Measurements from ENCODE around the gene AHCYL1.

The AHCYL1 gene

GRCh38 chr1:110002695-110003094, 18.1 kb downstream of the AHCYL1 start:
- Mint-ChIP-seq H3K27ac (no peak overlapping the region), H3K4me3 (no peak overlapping the region)

GRCh38 chr1:110003747-110004428, 19.3 kb downstream of the AHCYL1 start:
- H3K27me3 Mint-ChIP-seq = no peaks in the 10 kb centered on the region
- H3K4me3 Mint-ChIP-seq = peak overlapping the region; percentile 33

More at GRCh38 chr1:110002695-110003094, 18.1 kb downstream of the AHCYL1 start:
- H3K36me3 Mint-ChIP-seq = no peaks in the 10 kb centered on the region
- peaks cover 29% of the 10 kb centered on the region for H3K4me1 Mint-ChIP-seq (ENCODE audit: low read depth)
- no peaks in the 10 kb centered on the region for H3K27me3 Mint-ChIP-seq
- H3K9me3 Mint-ChIP-seq (ENCODE audit: low read depth) = no peaks in the 10 kb centered on the region

GRCh38 chr1:110004583-110004982, 20.0 kb downstream of the AHCYL1 start:
- no peaks in the 10 kb centered on the region for H3K27me3 Mint-ChIP-seq
- peak overlapping the region; percentile 33 for H3K4me3 Mint-ChIP-seq
- no peaks in the 10 kb centered on the region for H3K9me3 Mint-ChIP-seq (ENCODE audit: low read depth)
- peak overlapping the region; percentile 11 for H3K27ac Mint-ChIP-seq
- H3K36me3 Mint-ChIP-seq = peaks cover 2% of the 10 kb centered on the region
- peaks cover 29% of the 10 kb centered on the region for H3K4me1 Mint-ChIP-seq (ENCODE audit: low read depth)

More at GRCh38 chr1:110003747-110004428, 19.3 kb downstream of the AHCYL1 start:
- peak overlapping the region; percentile 24 for H3K27ac Mint-ChIP-seq
- no peaks in the 10 kb centered on the region for H3K36me3 Mint-ChIP-seq
- H3K4me1 Mint-ChIP-seq (ENCODE audit: low read depth) = peaks cover 29% of the 10 kb centered on the region
- H3K9me3 Mint-ChIP-seq (ENCODE audit: low read depth) = no peaks in the 10 kb centered on the region

- H3K4me3 Mint-ChIP-seq = no peak overlapping the region
- H3K9me3 Mint-ChIP-seq (ENCODE audit: low read depth) = no peaks in the 10 kb centered on the region
- peaks cover 29% of the 10 kb centered on the region for H3K4me1 Mint-ChIP-seq (ENCODE audit: low read depth)
- H3K27ac Mint-ChIP-seq = no peak overlapping the region
- H3K36me3 Mint-ChIP-seq = peaks cover 5% of the 10 kb centered on the region
- H3K27me3 Mint-ChIP-seq = no peaks in the 10 kb centered on the region
Observed at GRCh38 chr1:110005971-110006370, 21.4 kb downstream of the AHCYL1 start.

GRCh38 chr1:110006516-110006915, 22.0 kb downstream of the AHCYL1 start:
- no peaks in the 10 kb centered on the region for H3K27me3 Mint-ChIP-seq
- no peaks in the 10 kb centered on the region for H3K9me3 Mint-ChIP-seq (ENCODE audit: low read depth)
- peaks cover 31% of the 10 kb centered on the region for H3K4me1 Mint-ChIP-seq (ENCODE audit: low read depth)
- H3K27ac Mint-ChIP-seq = no peak overlapping the region
- H3K36me3 Mint-ChIP-seq = peaks cover 5% of the 10 kb centered on the region
- no peak overlapping the region for H3K4me3 Mint-ChIP-seq

- H3K9me3 Mint-ChIP-seq (ENCODE audit: low read depth) = no peaks in the 10 kb centered on the region
- H3K27me3 Mint-ChIP-seq = no peaks in the 10 kb centered on the region
- no peak overlapping the region for H3K4me3 Mint-ChIP-seq
- H3K4me1 Mint-ChIP-seq (ENCODE audit: low read depth) = peaks cover 31% of the 10 kb centered on the region
- H3K36me3 Mint-ChIP-seq = peaks cover 5% of the 10 kb centered on the region
- no peak overlapping the region for H3K27ac Mint-ChIP-seq
Observed at GRCh38 chr1:110007046-110007830, 22.7 kb downstream of the AHCYL1 start.

GRCh38 chr1:110008971-110009565, 24.5 kb downstream of the AHCYL1 start:
- Mint-ChIP-seq H3K4me3 (no peak overlapping the region), H3K9me3 (ENCODE audit: low read depth) (no peaks in the 10 kb centered on the region), H3K27ac (no peak overlapping the region), H3K4me1 (ENCODE audit: low read depth) (peaks cover 17% of the 10 kb centered on the region), H3K27me3 (no peaks in the 10 kb centered on the region), H3K36me3 (peaks cover 9% of the 10 kb centered on the region)

- Mint-ChIP-seq H3K4me3 (no peak overlapping the region), H3K36me3 (peaks cover 9% of the 10 kb centered on the region), H3K9me3 (ENCODE audit: low read depth) (no peaks in the 10 kb centered on the region), H3K27me3 (no peaks in the 10 kb centered on the region), H3K27ac (no peak overlapping the region), H3K4me1 (ENCODE audit: low read depth) (peaks cover 2% of the 10 kb centered on the region)
Observed at GRCh38 chr1:110011527-110012041, 27.0 kb downstream of the AHCYL1 start.

GRCh38 chr1:110012100-110012780, 27.7 kb downstream of the AHCYL1 start:
- H3K27ac Mint-ChIP-seq = no peak overlapping the region
- H3K27me3 Mint-ChIP-seq = no peaks in the 10 kb centered on the region
- H3K36me3 Mint-ChIP-seq = peaks cover 13% of the 10 kb centered on the region
- H3K4me1 Mint-ChIP-seq (ENCODE audit: low read depth) = peaks cover 2% of the 10 kb centered on the region
- H3K4me3 Mint-ChIP-seq = no peak overlapping the region
- no peaks in the 10 kb centered on the region for H3K9me3 Mint-ChIP-seq (ENCODE audit: low read depth)

- Mint-ChIP-seq H3K9me3 (ENCODE audit: low read depth) (no peaks in the 10 kb centered on the region), H3K4me3 (no peak overlapping the region), H3K4me1 (ENCODE audit: low read depth) (no peaks in the 10 kb centered on the region), H3K27ac (no peak overlapping the region), H3K36me3 (peaks cover 13% of the 10 kb centered on the region), H3K27me3 (no peaks in the 10 kb centered on the region)
Observed at GRCh38 chr1:110017792-110018191, 33.2 kb downstream of the AHCYL1 start.

- Mint-ChIP-seq H3K4me3 (no peak overlapping the region), H3K9me3 (ENCODE audit: low read depth) (no peaks in the 10 kb centered on the region), H3K27ac (no peak overlapping the region), H3K36me3 (peaks cover 12% of the 10 kb centered on the region), H3K27me3 (no peaks in the 10 kb centered on the region), H3K4me1 (ENCODE audit: low read depth) (no peaks in the 10 kb centered on the region)
Observed at GRCh38 chr1:110018396-110018795, 33.8 kb downstream of the AHCYL1 start.

GRCh38 chr1:110019770-110020169, 35.2 kb downstream of the AHCYL1 start:
- Mint-ChIP-seq H3K27ac (peak overlapping the region; percentile 16), H3K27me3 (no peaks in the 10 kb centered on the region), H3K4me1 (ENCODE audit: low read depth) (no peaks in the 10 kb centered on the region), H3K9me3 (ENCODE audit: low read depth) (no peaks in the 10 kb centered on the region), H3K36me3 (peaks cover 15% of the 10 kb centered on the region), H3K4me3 (no peak overlapping the region)

- H3K36me3 Mint-ChIP-seq = peaks cover 15% of the 10 kb centered on the region
- no peak overlapping the region for H3K27ac Mint-ChIP-seq
- no peak overlapping the region for H3K4me3 Mint-ChIP-seq
- H3K9me3 Mint-ChIP-seq (ENCODE audit: low read depth) = no peaks in the 10 kb centered on the region
- no peaks in the 10 kb centered on the region for H3K4me1 Mint-ChIP-seq (ENCODE audit: low read depth)
- no peaks in the 10 kb centered on the region for H3K27me3 Mint-ChIP-seq
Observed at GRCh38 chr1:110021285-110021684, 36.7 kb downstream of the AHCYL1 start.

GRCh38 chr1:110024613-110025012, 40.0 kb downstream of the AHCYL1 start:
- Mint-ChIP-seq H3K27me3 (no peaks in the 10 kb centered on the region), H3K27ac (no peak overlapping the region), H3K36me3 (peaks cover 5% of the 10 kb centered on the region), H3K4me1 (ENCODE audit: low read depth) (peaks cover 1% of the 10 kb centered on the region), H3K9me3 (ENCODE audit: low read depth) (no peaks in the 10 kb centered on the region), H3K4me3 (no peak overlapping the region)

Data from activated naive CD8-positive, alpha-beta T cell (primary cell).